Caco-2 (cell line): ENCODE data around the gene FIGNL2. TPM values are rescaled to one million over a fixed set of nuclear protein-coding genes. Genes with fewer than 3 reads are reported as not detected.
A peak's percentile ranks its signal among the peaks of the same experiment; 100 is the strongest.

Experiments
- Bru-seq: library from RNA; stranded (reverse); fragments of 400-500 nt; gene quantifications from one replicate; lab custom pipeline; 2021; lab: Mats Ljungman, UMichigan
- BruChase-seq, 2 experiments: library from RNA; stranded (reverse); fragments of 400-500 nt; gene quantifications; one replicate each; lab custom pipeline; 2021; lab: Mats Ljungman, UMichigan
- BruUV-seq: library from RNA; stranded (reverse); fragments of 400-500 nt; replicated peaks from 2 replicates; lab custom pipeline; 2021; lab: Mats Ljungman, UMichigan
- CTCF ChIA-PET: fragments of 300-600 bp; sonication (Branson Sonifier 250); formaldehyde crosslinking; loops from one replicate; lab custom pipeline; 2022; ENCODE audit warnings: antibody characterized with exemption; lab: Charles Lee
- POLR2A ChIA-PET: fragments of 300-600 bp; sonication (Branson Sonifier 250); formaldehyde crosslinking; loops from one replicate; lab custom pipeline; 2022; ENCODE audit warnings: antibody characterized with exemption; lab: Charles Lee
- DNase-seq, 2 experiments: peaks; one replicate each; pipeline versions ENCODE4 v3.0.0 to v3.0.0-alpha.2; 2020 to 2022
- H3K27me3 ChIP-seq: replicated peaks from 2 replicates; pipeline ENCODE4 v1.6.0; 2011; ENCODE audit warnings: low read length; ENCODE audit not compliant: control insufficient read depth, insufficient read depth
- H3K36me3 ChIP-seq: 2 replicates; pipeline ENCODE4 v1.5.1; 2011; ENCODE audit warnings: low read length; ENCODE audit not compliant: control insufficient read depth, insufficient read depth
- H3K4me1 ChIP-seq: fragments of 250-450 bp; sonication (Bioruptor Pico); 2 replicates; pipeline ENCODE4 v1.5.1; 2020; ENCODE audit warnings: mild to moderate bottlenecking
- H3K4me3 ChIP-seq: 2 replicates; pipeline ENCODE4 v1.5.1; 2011; ENCODE audit warnings: low read depth, mild to moderate bottlenecking, control low read depth, low read length
- H3K9me3 ChIP-seq: fragments of 250-450 bp; sonication (Bioruptor Pico); 2 replicates; pipeline ENCODE4 v1.5.1; 2020; ENCODE audit warnings: mild to moderate bottlenecking, moderate library complexity
- H3K27ac Mint-ChIP-seq: one replicate; pipeline ENCODE4 v1.8.0; 2022; ENCODE audit warnings: mixed read lengths; ENCODE audit not compliant: unreplicated experiment
- H3K27me3 Mint-ChIP-seq: one replicate; pipeline ENCODE4 v1.8.0; 2022; ENCODE audit warnings: mixed read lengths; ENCODE audit not compliant: insufficient read depth, unreplicated experiment
- H3K36me3 Mint-ChIP-seq: one replicate; pipeline ENCODE4 v1.8.0; 2022; ENCODE audit warnings: mild to moderate bottlenecking, mixed read lengths; ENCODE audit not compliant: insufficient read depth, unreplicated experiment
- H3K4me1 Mint-ChIP-seq: one replicate; pipeline ENCODE4 v1.8.0; 2022; ENCODE audit warnings: low read depth, mixed read lengths; ENCODE audit not compliant: unreplicated experiment
- H3K4me3 Mint-ChIP-seq: one replicate; pipeline ENCODE4 v1.8.0; 2022; ENCODE audit warnings: mild to moderate bottlenecking, moderate library complexity, mixed read lengths; ENCODE audit not compliant: unreplicated experiment
- H3K9me3 Mint-ChIP-seq: one replicate; pipeline ENCODE4 v1.8.0; 2022; ENCODE audit warnings: mixed read lengths; ENCODE audit not compliant: unreplicated experiment
- CTCF ChIP-seq, 2 experiments: fragments of 200-600 bp in 1 of 2; IDR thresholded peaks; 1 replicate in 1 of 2; 2 replicates in 1 of 2; pipeline versions ENCODE4 v1.5.1 to v1.8.0; 2011 to 2022; ENCODE audit warnings: antibody characterized with exemption in 1 of 2, control low read depth in 1 of 2, inconsistent platforms in 1 of 2, low read depth in 1 of 2, low read length in 1 of 2, mild to moderate bottlenecking in 1 of 2, moderate library complexity in 1 of 2; ENCODE audit not compliant: insufficient read depth in 1 of 2, severe bottlenecking in 1 of 2, unreplicated experiment in 1 of 2
- intact Hi-C: fragments of 100-400 bp; cut with micrococcal nuclease; formaldehyde crosslinking; loops from one replicate; pipeline ENCODE4 v1.10.0; 2022; ENCODE audit not compliant: unreplicated experiment
- long read RNA-seq: library from polyadenylated mRNA; stranded (forward); transcript quantifications from one replicate; pipeline ENCODE4 v2.0.0, GENCODE V29; 2022
- total RNA-seq: library from RNA; stranded (reverse); gene quantifications from 2 replicates; pipeline ENCODE4 v1.2.3, GENCODE V29; 2022

The FIGNL2 gene
- 3.5 and 3.6 TPM in 2 replicates for total RNA-seq
- percentile 43 among the genes with signal in this experiment for Bru-seq, nascent RNA
- BruChase-seq, experiment 1, labeled RNA remaining after a 2-hour chase: percentile 47 among the genes with signal in this experiment
- percentile 46 among the genes with signal in this experiment for BruChase-seq, experiment 2, labeled RNA remaining after a 6-hour chase
- long read RNA-seq, partial matches to known transcripts: 0 of 4 reads
- long read RNA-seq, other reads (novel, unspliced or antisense): 4 of 4 reads

- H3K4me3 ChIP-seq: peak within 1 kb of the TSS; percentile 83
- H3K4me3 Mint-ChIP-seq: peak within 1 kb of the TSS; percentile 84
- CTCF ChIA-PET: interaction anchor here (0.6 to 1.2 kb wide), 4 partner anchors 25 to 99 kb away, joined by 3 to 8 read pairs (median 4); no protein-coding TSS in a partner anchor
- no peak for DNase-seq
- intact Hi-C loops: loop anchor here (1.0 kb wide), 1 partner anchor 16 kb away; no protein-coding TSS in a partner anchor
- H3K36me3 Mint-ChIP-seq: no peaks in the 10 kb centered on the region
- peaks cover 27% of the 10 kb centered on the region for H3K4me1 ChIP-seq
- no peaks in the 10 kb centered on the region for H3K27me3 ChIP-seq
- POLR2A ChIA-PET: interaction anchor here (0.6 kb wide), 1 partner anchor 16 kb away, joined by 4 read pairs; no protein-coding TSS in a partner anchor
- H3K27ac Mint-ChIP-seq: peak within 1 kb of the TSS; percentile 46
- H3K9me3 Mint-ChIP-seq: no peaks in the 10 kb centered on the region
- TF ChIP-seq CTCF (IDR thresholded peaks at IDR 0.05; ENCODE audit: insufficient read depth in 1 of 2, low read depth in 1 of 2, low read length in 1 of 2, severe bottlenecking in 1 of 2, unreplicated experiment in 1 of 2): no peak
- H3K27me3 Mint-ChIP-seq: no peaks in the 10 kb centered on the region
- no peaks in the 10 kb centered on the region for H3K9me3 ChIP-seq
- H3K4me1 Mint-ChIP-seq: peaks cover 17% of the 10 kb centered on the region
- BruUV-seq: no TSS peak
- H3K36me3 ChIP-seq: no peaks in the 10 kb centered on the region
These were observed at the start of gene FIGNL2 for GRCh38 chr12:51848326-51848727. TSS of gene FIGNL2 (minus strand) at chr12:51848718. CDS start at chr12:51822413, 26,305 bp downstream.

GRCh38 chr12:51897181-51897580, 48.7 kb upstream of the FIGNL2 start:
- BruUV-seq: no TSS peak
- no peaks in the 10 kb centered on the region for H3K36me3 Mint-ChIP-seq
- CTCF ChIA-PET: interaction anchor here (1.0 kb wide), 1 partner anchor 107 kb away, joined by 6 read pairs; no protein-coding TSS in a partner anchor

More at GRCh38 chr12:51897181-51897580, 48.7 kb upstream of the FIGNL2 start:
- Mint-ChIP-seq H3K4me1 (peaks cover 7% of the 10 kb centered on the region), H3K27ac (no peak overlapping the region), H3K4me3 (no peak overlapping the region), H3K27me3 (no peaks in the 10 kb centered on the region), H3K9me3 (no peaks in the 10 kb centered on the region)
- Histone ChIP-seq H3K4me1 (peaks cover 14% of the 10 kb centered on the region; the same call in 1 of the 2 replicates), H3K36me3 (no peaks in the 10 kb centered on the region), H3K4me3 (no peak overlapping the region), H3K27me3 (no peaks in the 10 kb centered on the region), H3K9me3 (no peaks in the 10 kb centered on the region)
- TF ChIP-seq CTCF (IDR thresholded peaks at IDR 0.05; ENCODE audit: insufficient read depth in 1 of 2, low read depth in 1 of 2, low read length in 1 of 2, severe bottlenecking in 1 of 2, unreplicated experiment in 1 of 2): no peak
- peak in 1 of 2 experiments; percentile 24 for DNase-seq
- POLR2A ChIA-PET: no interaction called here
- intact Hi-C loops: no loop called here
